Activated CD8-positive, alpha-beta T cell treated with anti-CD3 and anti-CD28 coated beads, Interleukin-2, amount 10 ng/mL, durations not matched to agents 7 days and 5 days (primary cell): ENCODE results near the gene NUDT6. TPM values are rescaled to one million over a fixed set of nuclear protein-coding genes. Genes with fewer than 3 reads are reported as not detected.

ENCODE experiments used
- ATAC-seq: fragments of 150-1000 bp; cut with Tn5 transposase; one replicate; pipeline ENCODE4 v1.10.0; 2021; ENCODE audit warnings: moderate library complexity
- CTCF ChIA-PET: fragments of 350-600 bp; sonication (Branson Sonifier 250); formaldehyde crosslinking; loops from one replicate; lab custom pipeline; 2021; ENCODE audit warnings: antibody characterized with exemption; lab: Charles Lee
- POLR2A ChIA-PET: fragments of 350-600 bp; sonication (Branson Sonifier 250); formaldehyde crosslinking; loops from one replicate; lab custom pipeline; 2021; ENCODE audit warnings: antibody characterized with exemption; lab: Charles Lee
- DNase-seq: peaks from one replicate; pipeline ENCODE4 v3.0.0-alpha.2; 2020
- H3K27ac Mint-ChIP-seq: one replicate; pipeline ENCODE4 v1.8.0; 2021; ENCODE audit warnings: mild to moderate bottlenecking, mixed read lengths
- H3K27me3 Mint-ChIP-seq: one replicate; pipeline ENCODE4 v1.8.0; 2021; ENCODE audit warnings: low read depth, mixed read lengths
- H3K36me3 Mint-ChIP-seq: one replicate; pipeline ENCODE4 v1.8.0; 2021; ENCODE audit warnings: low read depth, mixed read lengths
- H3K4me1 Mint-ChIP-seq: one replicate; pipeline ENCODE4 v1.8.0; 2021; ENCODE audit warnings: low read depth, mixed read lengths
- H3K4me3 Mint-ChIP-seq: one replicate; pipeline ENCODE4 v1.8.0; 2021; ENCODE audit warnings: mild to moderate bottlenecking, mixed read lengths
- H3K9me3 Mint-ChIP-seq: one replicate; pipeline ENCODE4 v1.8.0; 2022; ENCODE audit warnings: mixed read lengths; ENCODE audit not compliant: insufficient read depth
- total RNA-seq, 2 experiments: library from RNA; stranded (reverse); gene quantifications; one replicate each; pipeline ENCODE4 v1.2.3, GENCODE V29; 2021

The NUDT6 gene
- total RNA-seq, 2 experiments from 2014 or later: 11.4 to 13.7 TPM

GRCh38 chr4:122912810-122913575 lies 9.4 kb downstream of the NUDT6 start:
- Mint-ChIP-seq H3K4me3 (no peak overlapping the region), H3K9me3 (no peaks in the 10 kb centered on the region), H3K27me3 (no peaks in the 10 kb centered on the region), H3K27ac (no peak overlapping the region), H3K4me1 (no peaks in the 10 kb centered on the region), H3K36me3 (peaks cover 27% of the 10 kb centered on the region)
- POLR2A ChIA-PET: interaction anchor here (1.0 kb wide), 1 partner anchor 10 kb away, joined by 4 read pairs; the partner anchor contains the start of gene NUDT6
- CTCF ChIA-PET: interaction anchor here (2.3 kb wide), 1 partner anchor 155 kb away, joined by 6 read pairs; no protein-coding TSS in a partner anchor
- ATAC-seq (no peak), DNase-seq (no peak)

GRCh38 chr4:122911588-122911987 lies 10.8 kb downstream of the NUDT6 start:
- Mint-ChIP-seq H3K27me3 (no peaks in the 10 kb centered on the region), H3K4me3 (no peak overlapping the region), H3K27ac (no peak overlapping the region), H3K36me3 (peaks cover 29% of the 10 kb centered on the region), H3K9me3 (no peaks in the 10 kb centered on the region), H3K4me1 (no peaks in the 10 kb centered on the region)
- CTCF ChIA-PET: no interaction called here
- POLR2A ChIA-PET: no interaction called here
- DNase-seq (no peak), ATAC-seq (no peak)

GRCh38 chr4:122909683-122910082 lies 12.7 kb downstream of the NUDT6 start:
- Mint-ChIP-seq H3K36me3 (peaks cover 24% of the 10 kb centered on the region), H3K9me3 (no peaks in the 10 kb centered on the region), H3K4me3 (no peak overlapping the region), H3K27me3 (no peaks in the 10 kb centered on the region), H3K27ac (no peak overlapping the region), H3K4me1 (no peaks in the 10 kb centered on the region)
- ATAC-seq: no peak
- CTCF ChIA-PET: no interaction called here
- DNase-seq: no peak
- POLR2A ChIA-PET: no interaction called here

GRCh38 chr4:122908223-122908622 lies 14.2 kb downstream of the NUDT6 start:
- ChIA-PET CTCF (no interaction called here), POLR2A (no interaction called here)
- Mint-ChIP-seq H3K9me3 (no peaks in the 10 kb centered on the region), H3K4me3 (no peak overlapping the region), H3K27ac (no peak overlapping the region), H3K36me3 (peaks cover 23% of the 10 kb centered on the region), H3K4me1 (no peaks in the 10 kb centered on the region), H3K27me3 (no peaks in the 10 kb centered on the region)
- DNase-seq (no peak), ATAC-seq (no peak)

GRCh38 chr4:122906859-122907305 lies 15.5 kb downstream of the NUDT6 start:
- ChIA-PET CTCF (no interaction called here), POLR2A (no interaction called here)
- DNase-seq (no peak), ATAC-seq (no peak)
- H3K27ac Mint-ChIP-seq: no peak overlapping the region
- no peaks in the 10 kb centered on the region for H3K4me1 Mint-ChIP-seq
- peaks cover 22% of the 10 kb centered on the region for H3K36me3 Mint-ChIP-seq
- H3K9me3 Mint-ChIP-seq: no peaks in the 10 kb centered on the region
- no peak overlapping the region for H3K4me3 Mint-ChIP-seq
- H3K27me3 Mint-ChIP-seq: no peaks in the 10 kb centered on the region

- Mint-ChIP-seq H3K9me3 (no peaks in the 10 kb centered on the region), H3K4me3 (no peak overlapping the region), H3K36me3 (peaks cover 13% of the 10 kb centered on the region), H3K27ac (no peak overlapping the region), H3K4me1 (no peaks in the 10 kb centered on the region), H3K27me3 (no peaks in the 10 kb centered on the region)
- ATAC-seq (no peak), DNase-seq (no peak)
- ChIA-PET CTCF (interaction anchor here (0.8 to 2.1 kb wide), 4 partner anchors 28 to 186 kb away, joined by 3 to 6 read pairs (median 4); partner anchors contain the start of gene BBS12), POLR2A (no interaction called here)
Observed at GRCh38 chr4:122903766-122904288, 18.6 kb downstream of the NUDT6 start.

- ATAC-seq: no peak
Observed at GRCh38 chr4:122901247-122902010, 21.0 kb downstream of the NUDT6 start.

GRCh38 chr4:122900314-122900713 lies 22.1 kb downstream of the NUDT6 start:
- H3K9me3 Mint-ChIP-seq: no peaks in the 10 kb centered on the region
- CTCF ChIA-PET: interaction anchor here (0.5 kb wide), 1 partner anchor 144 kb away, joined by 3 read pairs; no protein-coding TSS in a partner anchor

More at GRCh38 chr4:122901247-122902010, 21.0 kb downstream of the NUDT6 start:
- H3K27me3 Mint-ChIP-seq: no peaks in the 10 kb centered on the region
- H3K36me3 Mint-ChIP-seq: peaks cover 8% of the 10 kb centered on the region
- no peak overlapping the region for H3K4me3 Mint-ChIP-seq
- no peak overlapping the region for H3K27ac Mint-ChIP-seq
- ChIA-PET CTCF (no interaction called here), POLR2A (no interaction called here)
- DNase-seq: no peak
- no peaks in the 10 kb centered on the region for H3K9me3 Mint-ChIP-seq
- no peaks in the 10 kb centered on the region for H3K4me1 Mint-ChIP-seq

GRCh38 chr4:122899682-122900081 lies 22.7 kb downstream of the NUDT6 start:
- CTCF ChIA-PET: no interaction called here

More at GRCh38 chr4:122900314-122900713, 22.1 kb downstream of the NUDT6 start:
- DNase-seq (no peak), ATAC-seq (no peak)
- no peak overlapping the region for H3K27ac Mint-ChIP-seq
- H3K27me3 Mint-ChIP-seq: no peaks in the 10 kb centered on the region
- POLR2A ChIA-PET: no interaction called here
- peaks cover 6% of the 10 kb centered on the region for H3K36me3 Mint-ChIP-seq
- no peaks in the 10 kb centered on the region for H3K4me1 Mint-ChIP-seq
- no peak overlapping the region for H3K4me3 Mint-ChIP-seq

GRCh38 chr4:122898370-122899150 lies 23.8 kb downstream of the NUDT6 start:
- Mint-ChIP-seq H3K9me3 (no peaks in the 10 kb centered on the region), H3K36me3 (peaks cover 5% of the 10 kb centered on the region), H3K4me1 (no peaks in the 10 kb centered on the region), H3K4me3 (no peak overlapping the region), H3K27ac (no peak overlapping the region), H3K27me3 (no peaks in the 10 kb centered on the region)
- no peak for DNase-seq
- ATAC-seq: no peak
- POLR2A ChIA-PET: no interaction called here
- CTCF ChIA-PET: no interaction called here

More at GRCh38 chr4:122899682-122900081, 22.7 kb downstream of the NUDT6 start:
- POLR2A ChIA-PET: no interaction called here
- no peaks in the 10 kb centered on the region for H3K4me1 Mint-ChIP-seq
- H3K36me3 Mint-ChIP-seq: peaks cover 5% of the 10 kb centered on the region
- no peak overlapping the region for H3K4me3 Mint-ChIP-seq
- no peaks in the 10 kb centered on the region for H3K27me3 Mint-ChIP-seq
- H3K27ac Mint-ChIP-seq: no peak overlapping the region
- no peak for DNase-seq
- no peak for ATAC-seq
- no peaks in the 10 kb centered on the region for H3K9me3 Mint-ChIP-seq

GRCh38 chr4:122896270-122896669 lies 26.1 kb downstream of the NUDT6 start:
- POLR2A ChIA-PET: no interaction called here
- H3K27ac Mint-ChIP-seq: no peak overlapping the region
- no peak for DNase-seq
- no peaks in the 10 kb centered on the region for H3K27me3 Mint-ChIP-seq
- peaks cover 10% of the 10 kb centered on the region for H3K36me3 Mint-ChIP-seq
- H3K9me3 Mint-ChIP-seq: no peaks in the 10 kb centered on the region
- no peaks in the 10 kb centered on the region for H3K4me1 Mint-ChIP-seq
- no peak for ATAC-seq
- CTCF ChIA-PET: interaction anchor here (1.0 kb wide), 1 partner anchor 17 kb away, joined by 3 read pairs; no protein-coding TSS in a partner anchor
- no peak overlapping the region for H3K4me3 Mint-ChIP-seq
